ENCODE results near the gene SCN5A.

Gene SCN5A

DNA sequence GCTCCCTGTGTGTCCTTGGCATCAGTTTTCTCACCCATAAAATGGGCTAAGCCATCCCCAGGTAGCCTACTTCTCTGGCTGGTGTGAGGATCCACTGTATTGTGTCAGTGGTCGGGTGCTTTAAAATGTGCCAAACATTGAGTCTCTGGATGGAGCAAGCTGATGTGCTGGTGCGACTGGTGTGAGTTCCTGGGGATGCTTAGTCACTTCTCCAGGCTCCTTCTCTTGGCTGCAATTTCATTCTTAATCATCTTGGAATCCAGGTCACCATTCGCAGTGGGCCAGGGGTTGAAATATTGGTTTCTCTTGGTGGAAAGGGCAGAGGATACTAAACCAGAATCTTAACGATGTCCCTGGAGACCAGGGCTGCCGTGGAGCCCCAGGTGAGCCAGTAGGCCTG lies 29.3 kb downstream of the SCN5A start:
- DNase-seq, result no peak

DNA sequence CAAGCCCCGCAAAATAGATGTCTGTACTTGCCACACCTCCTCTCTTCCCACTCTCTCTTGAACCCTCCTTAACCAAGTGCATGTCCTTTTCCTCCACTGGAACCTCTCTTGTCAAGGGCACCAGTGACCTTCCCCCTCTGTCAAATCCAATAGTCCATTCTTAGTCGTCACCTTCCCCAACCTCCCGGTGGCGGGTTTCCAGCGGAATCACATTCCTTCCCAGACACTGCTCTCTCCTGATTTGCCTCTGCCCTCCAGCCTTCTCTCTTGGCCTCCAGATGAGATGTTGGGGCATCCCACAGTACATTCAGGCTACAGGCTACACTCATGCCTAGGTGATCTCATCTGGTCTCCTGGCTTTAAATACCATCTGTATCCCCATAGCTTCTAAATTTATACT lies 31.1 kb downstream of the SCN5A start:
- no peak for DNase-seq

DNA sequence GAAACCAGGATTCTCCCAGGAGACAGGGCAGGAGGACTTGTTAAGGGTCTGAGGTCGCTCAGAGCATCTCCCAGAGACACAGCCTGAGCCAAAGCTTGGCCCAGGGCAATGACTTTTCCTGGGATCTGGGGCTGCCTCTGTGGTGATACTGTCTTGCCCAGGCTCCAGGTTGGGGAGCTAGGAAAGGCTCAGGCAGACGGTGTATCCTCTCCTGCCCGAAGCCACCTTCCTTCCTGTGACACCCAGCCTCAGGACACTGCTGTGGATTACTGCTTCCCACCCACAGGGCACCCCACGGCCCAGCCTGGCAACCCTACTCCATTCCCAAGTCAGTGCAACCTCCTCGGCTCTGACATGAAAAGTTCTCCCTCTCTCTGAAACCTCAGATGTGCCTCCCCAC lies 31.9 kb downstream of the SCN5A start:
- no peak for DNase-seq

DNA sequence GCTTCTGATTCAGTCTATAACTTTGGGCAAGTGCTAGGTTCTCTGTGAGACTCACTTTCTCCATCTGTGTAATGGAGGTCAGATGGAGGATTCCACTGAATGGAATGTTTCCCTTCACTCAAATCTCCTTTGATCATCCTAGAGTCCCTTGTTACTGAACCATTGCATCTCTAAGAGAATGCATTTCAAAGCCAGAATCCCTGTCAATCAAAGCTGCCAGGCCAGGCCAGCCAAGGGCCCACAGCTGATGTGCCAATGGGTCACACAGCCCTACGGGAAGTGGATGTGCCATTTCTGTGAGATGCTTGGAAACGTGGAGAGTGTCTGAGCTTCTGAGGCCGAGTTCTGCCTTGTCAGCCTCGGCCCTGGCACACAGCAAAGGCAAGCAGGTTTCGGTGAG lies 32.4 kb downstream of the SCN5A start:
- no peak for DNase-seq

DNA sequence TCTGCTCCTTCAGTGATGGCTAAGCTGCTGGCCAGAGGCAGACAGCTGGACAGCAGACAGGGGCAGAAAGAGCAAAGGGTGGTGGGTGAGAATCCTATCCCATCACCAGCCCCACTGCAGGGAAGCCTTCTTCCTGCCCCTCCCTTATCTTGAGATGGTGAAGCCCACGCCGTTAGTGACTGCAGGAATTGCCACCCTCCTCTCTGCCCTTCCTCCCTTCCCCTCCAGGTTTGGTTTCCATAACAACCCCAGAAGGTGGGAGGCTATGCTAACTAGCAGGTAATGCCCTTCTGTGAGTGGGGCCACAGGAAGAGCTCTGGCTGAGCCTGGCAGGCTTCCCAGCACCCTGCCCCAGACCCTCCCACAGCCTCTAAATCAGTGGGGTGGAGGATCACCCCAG lies 32.8 kb downstream of the SCN5A start:
- no peak for DNase-seq

DNA sequence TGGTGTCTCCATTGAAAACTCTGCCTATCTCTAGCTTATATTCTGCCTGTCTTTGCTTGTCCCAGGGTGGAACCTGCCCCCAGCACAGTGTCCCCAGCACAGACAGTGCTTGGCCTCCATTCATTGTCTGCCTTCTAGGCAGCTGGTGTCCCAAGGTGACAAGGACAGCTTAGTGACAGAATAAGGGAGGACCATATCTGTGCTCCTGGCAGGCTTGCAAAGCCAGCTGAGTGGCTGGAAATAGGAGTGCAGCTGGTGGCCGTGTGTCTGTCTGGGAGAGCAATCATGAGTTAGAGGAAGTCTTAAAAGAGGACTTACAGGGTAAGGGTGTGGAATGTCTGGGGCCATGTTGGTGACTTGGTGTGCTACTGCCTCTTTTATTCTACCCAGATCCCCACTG lies 33.4 kb downstream of the SCN5A start:
- DNase-seq, result no peak

DNA sequence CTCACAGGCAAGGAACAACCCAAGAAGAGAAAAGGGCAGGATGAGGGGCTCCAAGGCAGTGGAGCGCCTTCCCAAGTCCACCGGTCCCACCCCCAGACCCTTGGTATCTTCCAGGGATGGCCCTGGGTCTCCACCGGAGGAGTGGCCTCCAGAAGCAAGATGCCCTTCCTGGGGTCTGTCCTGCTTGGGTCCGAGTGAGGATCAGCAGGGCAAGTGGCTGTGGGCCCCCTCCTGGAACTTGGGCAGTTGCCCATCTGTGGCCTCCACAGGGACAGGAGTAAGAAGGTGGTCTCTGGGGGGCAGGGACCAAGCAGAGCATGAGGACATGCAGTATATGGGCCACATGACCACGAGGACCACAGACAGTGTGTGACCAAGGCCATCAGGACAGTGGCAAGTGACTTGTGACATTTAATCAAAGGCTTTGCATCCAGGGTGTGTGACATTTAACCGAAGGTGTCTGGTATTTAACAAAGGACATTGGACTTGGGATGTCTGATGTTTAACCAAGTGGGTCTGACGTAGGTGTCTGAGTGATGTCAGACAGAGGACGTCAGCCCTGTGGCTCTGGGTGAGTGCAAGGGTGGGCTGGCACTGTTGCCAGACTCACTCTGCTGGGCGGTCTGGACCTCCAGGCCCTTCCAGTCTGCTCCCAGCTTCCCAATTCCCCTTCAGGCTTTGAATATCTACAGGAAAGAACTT lies 34.7 kb downstream of the SCN5A start:
- DNase-seq, result no peak

DNA sequence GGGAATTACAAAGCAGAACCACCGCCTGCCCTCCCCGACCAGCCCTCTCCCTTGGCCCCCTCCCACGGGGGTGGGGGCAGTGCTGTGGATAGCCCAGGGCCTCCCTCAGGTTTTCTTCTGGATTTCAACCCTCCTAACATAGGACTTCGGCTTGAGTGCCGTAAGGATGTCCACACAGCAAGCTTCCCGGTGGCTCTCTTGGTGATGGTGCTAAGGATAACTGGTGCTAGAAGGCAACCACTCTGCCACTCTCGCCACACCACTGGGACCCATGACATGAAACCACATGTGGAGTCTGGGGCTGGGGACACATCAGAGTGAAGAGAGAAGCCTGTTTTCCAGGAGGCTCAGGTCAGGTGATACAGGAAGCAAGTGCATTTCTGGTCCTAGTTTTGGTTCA lies 35.4 kb downstream of the SCN5A start:
- DNase-seq, result no peak

DNA sequence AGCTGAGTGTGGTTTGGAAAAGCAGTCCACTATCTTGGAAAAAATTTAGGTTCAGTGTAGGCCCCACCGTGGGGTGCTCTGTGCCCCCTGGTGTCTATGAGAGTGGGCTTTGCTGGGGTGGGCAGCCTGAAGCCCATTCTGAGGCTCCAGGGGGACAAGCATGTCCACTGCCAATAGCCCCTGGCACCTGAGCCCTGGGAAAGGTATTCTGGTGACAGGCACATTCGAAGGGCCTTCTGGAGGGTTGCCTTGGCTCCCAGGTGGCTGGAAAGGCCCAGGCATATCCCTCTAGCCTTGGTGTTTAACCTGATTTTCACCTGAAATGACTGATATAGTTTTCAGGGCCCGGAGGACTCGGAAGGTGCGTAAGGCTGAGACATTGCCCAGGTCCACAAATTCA lies 36.1 kb downstream of the SCN5A start:
- no peak for DNase-seq

DNA sequence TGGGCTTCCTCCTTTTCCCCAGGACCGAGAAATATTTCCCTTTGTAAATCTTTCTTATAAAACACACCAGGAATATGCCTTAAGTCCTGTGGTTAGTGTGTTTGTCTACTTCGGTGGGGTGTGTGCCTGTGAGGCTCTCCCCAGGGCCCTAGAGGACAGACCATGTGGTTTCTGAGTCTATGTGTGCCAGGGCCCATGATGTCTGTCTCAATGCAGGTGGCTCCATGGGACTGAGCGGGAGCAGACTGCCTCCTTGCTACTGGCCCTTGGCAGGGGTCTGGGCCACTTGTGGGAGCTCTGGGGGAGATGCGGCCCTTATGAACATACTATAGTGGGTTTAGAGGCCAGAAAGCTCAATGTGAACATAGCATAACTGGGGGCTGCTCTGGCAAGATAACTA lies 37.6 kb downstream of the SCN5A start:
- DNase-seq, result no peak

DNA sequence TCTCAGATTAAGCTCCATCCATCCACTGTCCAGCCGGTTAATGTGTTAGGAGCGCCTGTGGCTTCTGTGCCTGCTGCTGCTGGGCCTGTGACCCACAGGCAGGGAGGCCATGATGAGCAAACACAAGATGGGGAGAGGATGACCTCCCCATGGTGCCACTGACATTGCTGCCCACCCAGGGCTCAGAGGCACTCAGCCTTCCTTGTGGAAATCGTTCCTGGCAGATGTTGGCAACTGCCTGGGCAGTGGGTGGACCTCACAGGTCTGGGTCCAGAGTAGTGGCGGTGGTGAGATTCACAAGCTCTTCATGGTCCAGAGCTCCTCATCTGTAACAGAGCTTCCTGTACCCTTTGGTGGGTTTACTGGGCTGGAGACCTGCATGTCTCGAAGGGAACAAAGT lies 38.6 kb downstream of the SCN5A start:
- no peak for DNase-seq

DNA sequence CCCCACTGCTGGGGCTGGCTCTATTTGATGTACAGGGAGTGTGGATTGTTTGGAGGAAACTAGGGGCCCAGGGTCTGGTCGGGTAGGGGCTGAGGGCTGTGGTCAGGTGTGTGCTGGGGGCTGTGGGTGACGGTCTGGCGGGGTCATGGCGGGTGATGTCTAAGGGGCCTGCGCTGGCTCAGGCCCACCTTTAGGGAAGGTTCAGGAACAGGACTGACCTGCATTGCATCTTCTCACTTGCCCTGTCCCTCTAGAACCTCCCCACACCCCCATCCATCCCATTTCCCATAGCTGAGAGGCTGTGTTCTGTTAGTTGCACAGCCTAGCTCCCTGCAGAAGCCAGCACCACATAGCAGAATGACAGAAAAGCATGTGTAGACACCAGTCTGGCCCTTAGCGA lies 39.1 kb downstream of the SCN5A start:
- no peak for DNase-seq

DNA sequence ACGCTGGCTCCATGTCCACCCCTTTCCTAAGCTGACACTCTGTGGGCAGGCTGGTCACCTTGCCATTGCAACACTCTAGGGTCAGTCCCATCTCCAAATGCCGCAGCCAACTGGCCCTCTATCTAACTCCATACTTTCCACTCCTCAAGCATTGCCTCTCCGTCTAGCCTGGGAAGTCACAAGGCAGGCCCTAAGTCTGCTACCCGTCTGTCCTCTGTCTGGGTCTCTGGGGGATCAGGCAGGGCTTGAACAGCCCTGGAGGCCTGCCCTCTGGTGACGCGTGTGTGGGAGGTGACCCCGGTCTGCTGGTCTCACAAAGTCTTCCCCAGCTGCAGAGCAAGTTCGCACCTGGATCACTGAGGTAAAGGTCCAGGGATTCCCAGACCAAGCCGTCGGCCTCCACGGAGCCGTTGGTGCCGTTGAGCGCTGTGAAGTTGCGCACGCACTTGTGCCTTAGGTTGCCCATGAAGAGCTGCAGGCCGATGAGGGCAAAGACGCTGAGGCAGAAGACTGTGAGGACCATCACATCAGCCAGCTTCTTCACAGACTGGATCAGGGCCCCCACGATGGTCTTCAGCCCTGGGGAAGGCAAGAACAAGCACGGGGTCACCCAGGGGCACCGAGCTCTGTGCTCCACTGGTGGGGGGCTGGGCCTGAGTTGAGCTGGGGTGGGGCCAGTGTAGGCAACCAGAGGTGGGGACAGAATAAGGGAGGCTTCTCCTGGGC lies 39.9 kb downstream of the SCN5A start:
- DNase-seq, result no peak

DNA sequence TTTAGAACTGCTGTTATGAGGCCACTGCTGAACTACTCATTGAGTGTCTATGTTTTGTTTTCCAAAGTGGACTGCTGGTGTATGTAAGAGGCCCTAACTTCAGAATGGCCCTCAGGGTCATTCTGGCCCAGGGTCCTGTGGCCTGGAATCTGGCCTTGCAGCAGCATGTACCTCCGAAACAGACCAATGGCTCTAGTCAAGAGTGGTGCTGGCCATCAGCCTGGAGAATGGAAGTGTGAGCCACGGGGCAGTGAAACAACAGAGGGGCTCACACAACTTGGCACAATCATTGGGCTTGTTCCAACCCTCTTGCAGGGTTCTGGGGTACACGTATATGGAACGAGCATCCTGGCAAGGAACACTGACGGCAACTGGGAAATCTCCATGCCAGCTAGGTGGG lies 40.5 kb downstream of the SCN5A start:
- no peak for DNase-seq

DNA sequence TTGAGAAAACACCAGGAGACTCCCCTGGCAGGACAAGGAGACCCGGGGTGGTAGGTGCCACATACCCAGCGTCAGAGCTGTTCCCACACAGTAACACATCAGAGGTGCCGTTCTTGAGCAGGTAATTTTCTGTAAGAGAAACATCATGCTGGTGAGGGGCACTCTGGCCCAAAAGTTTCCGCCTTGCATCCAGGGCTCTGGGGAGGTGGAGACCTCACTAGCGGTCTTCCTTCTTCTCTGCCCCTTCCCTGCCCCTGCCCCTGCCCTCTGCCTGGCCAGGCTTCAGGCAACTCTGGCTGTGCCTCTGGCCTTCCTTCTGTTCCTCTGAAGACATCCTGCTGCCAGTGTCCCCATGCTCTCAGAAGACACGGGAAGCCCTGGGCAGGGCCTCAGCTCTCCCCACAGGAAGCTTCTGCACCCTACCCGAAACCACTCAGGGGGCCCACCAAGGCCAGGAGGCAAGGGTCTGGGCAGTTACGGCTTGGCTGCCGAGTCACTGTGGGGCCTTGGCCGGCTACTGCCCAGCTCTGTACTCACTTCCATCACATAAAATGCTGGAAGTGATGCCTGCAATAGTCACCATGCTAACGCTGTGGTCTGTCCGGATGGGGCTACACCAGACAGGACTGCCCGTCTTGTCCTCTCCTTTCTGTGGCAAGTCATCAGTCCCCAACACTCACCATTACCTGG lies 41.3 kb downstream of the SCN5A start:
- no peak for DNase-seq

DNA sequence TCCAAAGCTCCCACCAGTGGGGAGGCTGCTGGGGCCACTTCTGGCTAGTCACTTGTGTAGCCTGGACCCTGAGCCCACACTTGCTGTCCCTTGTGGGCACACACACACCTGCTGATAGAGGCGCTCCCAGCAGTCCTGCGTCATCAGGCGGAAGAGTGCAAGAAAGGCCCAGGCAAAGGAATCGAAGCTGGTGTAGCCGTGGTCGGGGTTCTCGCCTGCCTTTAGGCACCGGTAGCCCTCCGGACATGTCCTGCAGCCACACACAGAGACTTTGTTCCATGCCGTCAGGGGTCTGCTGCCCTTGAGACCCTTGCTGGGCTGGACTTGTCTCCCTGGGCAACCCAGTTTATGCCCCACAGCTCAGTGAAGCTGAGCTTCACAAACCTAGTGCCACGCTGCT lies 42.9 kb downstream of the SCN5A start:
- no peak for DNase-seq

DNA sequence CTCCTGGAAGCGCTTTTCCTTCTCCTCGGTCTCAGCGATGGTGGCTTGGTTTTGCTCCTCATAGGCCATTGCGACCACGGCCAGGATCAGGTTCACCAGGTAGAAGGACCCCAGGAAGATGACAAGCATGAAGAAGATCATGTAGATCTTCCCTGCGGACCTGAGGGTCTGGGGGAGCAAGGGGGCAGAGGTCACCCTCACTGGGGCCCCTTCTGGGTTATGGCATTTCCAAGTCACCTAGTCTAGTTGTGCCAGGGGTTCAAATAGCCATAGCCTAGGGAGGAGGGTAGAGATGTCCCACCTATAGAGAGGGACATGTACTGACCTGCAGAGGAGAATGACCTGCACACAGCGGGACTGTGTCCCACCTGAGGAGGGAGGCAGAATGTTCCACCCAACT lies 43.5 kb downstream of the SCN5A start:
- DNase-seq, result no peak

DNA sequence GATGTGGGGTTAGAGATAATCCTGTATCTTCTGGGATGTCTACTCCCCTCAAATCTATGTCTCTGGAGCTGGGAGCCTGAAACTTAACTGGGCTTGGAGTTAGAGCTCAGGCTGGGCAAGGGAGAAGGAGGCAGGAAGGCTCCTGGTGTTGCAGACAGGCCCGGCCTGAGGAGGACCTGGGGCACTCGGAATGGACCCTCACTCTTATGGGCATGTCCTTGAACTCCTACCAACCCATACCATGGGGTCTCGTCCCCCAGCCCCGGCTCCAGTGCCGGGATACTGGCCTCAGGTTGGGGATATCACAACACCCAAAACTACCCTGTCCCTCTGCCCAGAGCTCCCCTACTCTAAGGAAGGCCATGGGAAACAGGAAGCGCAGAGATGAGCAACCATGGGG lies 45.2 kb downstream of the SCN5A start:
- no peak for DNase-seq

DNA sequence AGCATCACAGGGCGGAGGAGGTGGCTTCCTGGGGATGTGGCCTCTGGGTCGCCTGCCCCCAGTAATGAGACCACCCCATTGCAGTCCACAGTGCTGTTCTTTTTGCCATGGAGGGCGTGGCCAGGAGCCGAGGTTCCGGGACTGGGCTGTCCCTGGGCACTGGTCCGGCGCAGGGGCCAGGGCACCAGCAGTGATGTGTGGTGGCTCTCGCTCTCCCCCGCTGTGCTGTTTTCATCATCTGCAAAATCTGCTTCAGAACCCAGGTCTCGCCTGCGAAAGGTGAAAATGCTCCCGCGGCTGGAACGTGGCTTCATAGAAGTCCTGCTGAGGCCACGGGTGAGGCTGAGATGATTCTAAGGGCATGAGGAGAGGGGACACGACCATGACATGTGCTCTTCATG lies 45.8 kb downstream of the SCN5A start:
- no peak for DNase-seq

DNA sequence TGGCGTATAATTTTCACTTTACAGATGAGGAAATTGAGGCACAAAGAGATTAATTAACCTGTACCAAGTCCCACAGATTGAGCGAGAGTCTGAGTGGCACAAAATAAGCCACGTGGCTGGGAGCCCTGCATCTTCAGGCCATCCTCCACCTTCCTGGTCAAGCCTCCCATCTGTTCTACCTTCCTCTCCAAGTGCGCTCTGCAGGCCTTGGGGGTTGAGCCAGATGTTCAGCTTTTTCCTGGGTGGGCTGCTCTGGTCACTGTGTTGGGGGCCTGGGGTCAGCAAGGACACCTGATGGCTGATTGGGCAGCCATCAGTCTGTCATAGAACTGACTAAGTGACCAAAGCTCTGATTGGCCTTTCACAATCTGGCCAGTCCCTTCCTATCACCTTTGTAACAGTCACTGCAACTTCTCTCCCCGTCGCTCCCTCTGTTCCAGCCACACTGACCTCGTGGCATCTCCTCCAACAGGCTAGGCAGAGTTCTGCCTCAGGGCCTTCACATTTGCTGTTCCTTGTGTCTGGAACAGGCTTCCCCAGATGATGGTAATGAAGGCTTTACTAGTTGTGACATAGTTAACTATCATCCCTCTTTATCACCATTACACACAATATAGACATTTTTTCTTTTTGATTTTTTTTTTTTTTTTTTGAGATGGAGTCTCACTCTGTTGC lies 46.8 kb downstream of the SCN5A start:
- no peak for DNase-seq

DNA sequence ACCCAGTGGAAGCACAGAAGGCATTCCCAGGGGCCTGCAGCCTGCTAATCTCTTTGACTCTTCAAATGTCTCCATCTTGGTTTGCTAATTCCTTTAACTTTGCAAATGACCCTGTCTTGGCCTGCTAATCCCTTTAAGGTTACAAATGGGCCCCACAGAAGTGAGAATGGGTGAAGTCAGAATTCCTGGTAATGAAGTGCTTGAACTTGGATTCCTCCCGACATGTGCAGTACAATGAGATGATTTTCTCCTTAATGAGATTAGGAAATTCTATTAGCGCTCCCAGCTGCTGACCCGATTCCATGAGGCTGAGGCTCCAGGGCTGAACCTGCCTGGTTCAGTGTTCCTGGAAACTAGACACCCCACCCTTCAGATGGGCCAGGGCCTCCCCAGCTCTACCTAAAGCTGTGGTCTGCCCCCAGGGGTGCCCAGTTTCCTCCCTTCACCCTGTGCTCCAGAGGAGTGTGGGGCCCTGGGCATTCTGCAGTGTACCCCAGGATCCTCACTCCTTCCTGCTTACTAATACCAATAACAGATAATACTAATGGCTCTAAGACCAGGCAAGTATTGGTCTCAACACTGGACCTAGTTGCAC lies 47.4 kb downstream of the SCN5A start:
- no peak for DNase-seq

DNA sequence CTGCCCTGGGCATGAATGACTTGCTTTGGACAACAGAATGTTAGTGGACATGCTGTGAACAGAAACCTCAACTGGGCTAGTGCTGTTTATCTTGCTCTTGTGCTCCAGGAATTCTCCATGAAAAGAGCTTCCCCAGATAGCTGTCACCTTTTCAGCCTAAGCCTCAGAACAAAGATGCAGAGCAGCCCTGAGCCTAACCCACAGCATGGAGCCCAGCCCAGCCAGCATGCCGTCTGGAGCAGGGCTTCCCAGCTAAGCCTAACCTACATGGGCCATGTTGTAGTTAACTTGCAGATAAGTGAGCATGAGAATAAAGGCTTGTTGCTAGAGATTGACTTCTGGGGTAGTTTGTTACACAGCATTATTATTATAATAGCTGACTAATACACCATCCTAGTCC lies 48.9 kb downstream of the SCN5A start:
- no peak for DNase-seq

DNA sequence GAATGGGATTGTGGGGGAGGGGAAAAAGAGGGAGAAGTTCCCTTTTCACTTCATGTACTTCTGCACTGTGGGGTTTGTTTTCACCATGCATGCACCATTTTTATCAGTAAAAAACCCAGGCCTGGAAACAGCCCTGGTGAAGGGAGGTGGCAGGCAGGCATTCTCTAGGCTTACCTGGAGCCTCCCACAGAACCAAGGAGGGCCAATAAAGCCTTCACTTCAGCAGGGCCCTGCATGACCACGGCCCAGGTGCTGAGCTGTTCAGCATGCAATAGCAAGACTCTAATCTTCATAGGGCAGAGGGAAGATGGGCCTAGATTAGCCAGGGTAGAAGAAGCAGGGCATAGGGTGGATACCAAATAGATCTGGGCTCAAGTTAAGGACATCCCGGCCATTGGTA lies 49.6 kb downstream of the SCN5A start:
- DNase-seq, result no peak
